Keratinocyte (primary cell): Measurements from ENCODE around the gene TKFC. TPM values are rescaled to one million over a fixed set of nuclear protein-coding genes. Genes with fewer than 3 reads are reported as not detected.

Source experiments
- DNase-seq: peaks from one replicate; pipeline ENCODE4 v3.0.0-alpha.2; 2011; ENCODE audit warnings: low read depth, missing footprints, low spot score
- FAIRE-seq: peaks from 2 replicates; lab custom pipeline; 2011; peaks lifted over from hg19 to GRCh38; lab: Jason Lieb, UNC
- H2AFZ ChIP-seq: 2 replicates; pipeline ENCODE4 v1.6.0; 2012; ENCODE audit warnings: low read length, control low read depth, inconsistent platforms; ENCODE audit not compliant: control insufficient read depth
- H3K27ac ChIP-seq: 2 replicates; pipeline ENCODE4 v1.5.1; 2011; ENCODE audit warnings: low read length; ENCODE audit not compliant: control insufficient read depth, insufficient read depth
- H3K27me3 ChIP-seq: 3 replicates; pipeline ENCODE4 v1.6.0; 2011; ENCODE audit warnings: low read length; ENCODE audit not compliant: control insufficient read depth, insufficient read depth; ENCODE audit errors: extremely low read depth
- H3K36me3 ChIP-seq, 2 experiments: 2 replicates in 1 of 2; 3 replicates in 1 of 2; pipeline ENCODE4 v1.5.1; 2011; ENCODE audit warnings: low read length in 2 of 2, mild to moderate bottlenecking in 1 of 2; ENCODE audit not compliant: control insufficient read depth in 2 of 2, insufficient read depth in 2 of 2; ENCODE audit errors: extremely low read depth in 1 of 2
- H3K4me1 ChIP-seq: 3 replicates; pipeline ENCODE4 v1.5.1; 2011; ENCODE audit warnings: low read length; ENCODE audit not compliant: control insufficient read depth, insufficient read depth; ENCODE audit errors: extremely low read depth
- H3K4me2 ChIP-seq: 3 replicates; pipeline ENCODE4 v1.6.0; 2011; ENCODE audit warnings: low read depth, low read length; ENCODE audit not compliant: control insufficient read depth, insufficient read depth; ENCODE audit errors: extremely low read depth
- H3K4me3 ChIP-seq, 3 experiments: fragments of 200-600 bp in 1 of 3; sonication (generic) in 1 of 3; 2 replicates in 2 of 3; 3 replicates in 1 of 3; pipeline ENCODE4 v1.5.1; 2011 to 2016; ENCODE audit warnings: low read length in 3 of 3, mild to moderate bottlenecking in 3 of 3, control low read depth in 2 of 3, inconsistent platforms in 1 of 3, low read depth in 1 of 3, mixed read lengths in 1 of 3, mixed run types in 1 of 3, moderate library complexity in 1 of 3; ENCODE audit not compliant: control insufficient read depth in 2 of 3, insufficient read depth in 2 of 3; ENCODE audit errors: extremely low read depth in 1 of 3
- H3K79me2 ChIP-seq: 2 replicates; pipeline ENCODE4 v1.6.0; 2012; ENCODE audit warnings: low read length; ENCODE audit not compliant: control insufficient read depth, insufficient read depth
- H3K9ac ChIP-seq: 3 replicates; pipeline ENCODE4 v1.6.0; 2011; ENCODE audit warnings: low read length; ENCODE audit not compliant: control insufficient read depth, insufficient read depth; ENCODE audit errors: extremely low read depth
- H3K9me1 ChIP-seq: 3 replicates; pipeline ENCODE4 v1.6.0; 2011; ENCODE audit warnings: low read length; ENCODE audit not compliant: control insufficient read depth, insufficient read depth; ENCODE audit errors: extremely low read depth
- H3K9me3 ChIP-seq: 2 replicates; pipeline ENCODE4 v1.5.1; 2012; ENCODE audit warnings: low read depth, low read length; ENCODE audit not compliant: control insufficient read depth
- H4K20me1 ChIP-seq: 3 replicates; pipeline ENCODE4 v1.6.0; 2011; ENCODE audit warnings: low read length; ENCODE audit not compliant: control insufficient read depth, insufficient read depth; ENCODE audit errors: extremely low read depth
- CTCF ChIP-seq, 3 experiments: IDR thresholded peaks in 1 of 3; conservative IDR thresholded peaks in 1 of 3; optimal IDR thresholded peaks in 1 of 3; 2 replicates in 2 of 3; 3 replicates in 1 of 3; pipeline versions ENCODE3 to v1.5.1; 2011; ENCODE audit warnings: low read length in 3 of 3, mild to moderate bottlenecking in 3 of 3, moderate library complexity in 2 of 3, control low read depth in 1 of 3, inconsistent platforms in 1 of 3; ENCODE audit not compliant: insufficient read depth in 2 of 3; ENCODE audit errors: extremely low read depth in 1 of 3
- EZH2 ChIP-seq: IDR thresholded peaks from one replicate; pipeline ENCODE4 v1.6.1; 2012; ENCODE audit warnings: inconsistent platforms, mild to moderate bottlenecking, low read length, moderate library complexity
- dilution Hi-C: fragments of 300-500 bp; cut with MboI; formaldehyde crosslinking; loops from one replicate; pipeline ENCODE4 v1.7.0; 2020; ENCODE audit warnings: low sequenced_read_pairs; ENCODE audit not compliant: extremely low pct_ligation_motif_present
- polyA plus RNA-seq, 5 experiments: library from polyadenylated mRNA; depleted of rRNA in 3 of 5; stranded (reverse) in 3 of 5; stranded (forward) in 1 of 5; unstranded in 1 of 5; fragments of >200 nt; gene quantifications; 1 replicate in 1 of 5; 2 replicates in 3 of 5; 3 replicates in 1 of 5; pipeline versions ENCODE4 v1.2.1 to v1.2.3, GENCODE V29; 2011 to 2012; ENCODE audit warnings: missing spikeins in 2 of 5, low read depth in 1 of 5, low replicate concordance in 1 of 5

TKFC gene
- polyA plus RNA-seq, 1 donor (not counting 4 experiments of a cell fraction or from before 2014, with no cell fraction given): 15.4 TPM

GRCh38 chr11:61354208-61354607 is 21.2 kb downstream of the TKFC start:
- Histone ChIP-seq H3K36me3 (peaks cover 19 to 25% of the 10 kb centered on the region in 2 experiments), H3K4me2 (no peak overlapping the region), H3K9me3 (no peaks in the 10 kb centered on the region), H3K9ac (no peak overlapping the region), H3K4me1 (no peaks in the 10 kb centered on the region), H3K79me2 (no peaks in the 10 kb centered on the region), H3K27me3 (no peaks in the 10 kb centered on the region), H3K27ac (no peak overlapping the region), H2AFZ (no peak overlapping the region), H3K4me3 (no peak overlapping the region), H4K20me1 (no peaks in the 10 kb centered on the region), H3K9me1 (peaks cover 2% of the 10 kb centered on the region)
- DNase-seq (no peak), FAIRE-seq (no peak)
- dilution Hi-C loops: no loop called here
- TF ChIP-seq CTCF (optimal IDR thresholded peaks at IDR 0.05 in 1 of 3, IDR thresholded peaks at IDR 0.05 in 1 of 3, conservative IDR thresholded peaks at IDR 0.05 in 1 of 3; ENCODE audit: extremely low read depth in 1 of 3, insufficient read depth in 2 of 3, low read length in 3 of 3) (no peak), EZH2 (no peak)

- no peaks in the 10 kb centered on the region for H3K9me3 ChIP-seq
- FAIRE-seq: no peak
- no peak for DNase-seq
- no peak overlapping the region for H3K4me3 ChIP-seq
- peaks cover 4% of the 10 kb centered on the region for H3K4me1 ChIP-seq
- H3K27ac ChIP-seq: no peak overlapping the region
- no peaks in the 10 kb centered on the region for H4K20me1 ChIP-seq
- no peaks in the 10 kb centered on the region for H3K9me1 ChIP-seq
- H3K4me2 ChIP-seq: no peak overlapping the region
- TF ChIP-seq EZH2 (no peak), CTCF (optimal IDR thresholded peaks at IDR 0.05 in 1 of 3, IDR thresholded peaks at IDR 0.05 in 1 of 3, conservative IDR thresholded peaks at IDR 0.05 in 1 of 3; ENCODE audit: extremely low read depth in 1 of 3, insufficient read depth in 2 of 3, low read length in 3 of 3) (no peak)
- H3K36me3 ChIP-seq: peaks cover 9 to 18% of the 10 kb centered on the region in 2 experiments
- H2AFZ ChIP-seq: no peak overlapping the region
- H3K9ac ChIP-seq: no peak overlapping the region
- peaks cover 14% of the 10 kb centered on the region for H3K79me2 ChIP-seq
- dilution Hi-C loops: no loop called here
- no peaks in the 10 kb centered on the region for H3K27me3 ChIP-seq
Measured at GRCh38 chr11:61356706-61357105, 23.7 kb downstream of the TKFC start.
